Heart left ventricle (tissue), 16 donors: ENCODE results near the gene HMX2. TPM values are rescaled to one million over a fixed set of nuclear protein-coding genes. Genes with fewer than 3 reads are reported as not detected.

ENCODE experiments used
- ATAC-seq, 4 donors: fragments of 200-7000 bp; cut with Tn5 transposase; one replicate each; pipeline ENCODE4 v1.9.1; 2020 to 2022; ENCODE audit warnings: moderate library complexity in 4 of 4, mild to moderate bottlenecking in 3 of 4, moderate number of reproducible peaks in 1 of 4
- DNase-seq, 5 donors: peaks; one replicate each; pipeline ENCODE4 v3.0.0-alpha.2; 2020
- H3K27ac ChIP-seq, 12 donors: fragments of 200-600 bp; sonication (generic) in 4 of 12; one replicate each; pipeline versions ENCODE4 v1.5.0 to v1.8.0; 2016 to 2022; ENCODE audit warnings: mild to moderate bottlenecking in 2 of 12
- H3K27me3 ChIP-seq, 9 donors: fragments of 200-600 bp; sonication (generic) in 2 of 9; one replicate each; pipeline versions ENCODE4 v1.5.1 to v1.8.0; 2016 to 2022; ENCODE audit warnings: mild to moderate bottlenecking in 3 of 9
- H3K36me3 ChIP-seq, 9 donors: fragments of 200-600 bp; sonication (generic) in 2 of 9; one replicate each; pipeline versions ENCODE4 v1.5.0 to v1.8.0; 2018 to 2022; ENCODE audit warnings: mild to moderate bottlenecking in 2 of 9
- H3K4me1 ChIP-seq, 12 donors: fragments of 200-600 bp; sonication (generic) in 4 of 12; one replicate each; pipeline versions ENCODE4 v1.5.0 to v1.8.0; 2016 to 2022; ENCODE audit warnings: mild to moderate bottlenecking in 3 of 12
- H3K4me3 ChIP-seq, 12 donors: fragments of 200-600 bp; sonication (generic) in 4 of 12; one replicate each; pipeline versions ENCODE4 v1.5.0 to v1.8.0; 2017 to 2022; ENCODE audit warnings: mild to moderate bottlenecking in 9 of 12, moderate library complexity in 4 of 12
- H3K9me3 ChIP-seq, 12 donors: fragments of 200-600 bp; sonication (generic) in 4 of 12; one replicate each; pipeline versions ENCODE4 v1.5.0 to v1.8.0; 2016 to 2022; ENCODE audit warnings: mild to moderate bottlenecking in 1 of 12
- POLR2A ChIP-seq, 2 donors: fragments of 450-650 bp; IDR thresholded peaks; one replicate each; pipeline ENCODE4 v1.6.1; 2017; ENCODE audit warnings: antibody characterized with exemption in 2 of 2, mild to moderate bottlenecking in 2 of 2, moderate library complexity in 2 of 2
- WGBS, 4 donors: extraction: QIAGEN DNeasy Blood & Tissue Kit in 2 of 4; methylation state at CpG; one replicate each; pipeline versions ENCODE4 v1.1.5 to v1.1.7; 2013 to 2018; 5-methylcytosine and 5-hydroxymethylcytosine counted together
- intact Hi-C, 10 donors: fragments of 100-400 bp; cut with DNase I; formaldehyde crosslinking; loops; one replicate each; pipeline versions ENCODE4 v1.11.1 to v1.14.2; 2022
- polyA plus RNA-seq, 2 donors: library from polyadenylated mRNA; stranded (reverse); fragments of 200-250 nt; gene quantifications; one replicate each; pipeline ENCODE4 v1.2.3, GENCODE V29; 2013
- total RNA-seq, 9 donors: library from RNA; depleted of rRNA in 2 of 9; stranded (reverse); fragments of >200 nt in 2 of 9; fragmentation: NEBNext Ultra II Directional in 3 of 9; extraction: Animal tissue kit (Norgen Biotek cat#: 25700) in 3 of 9; gene quantifications; one replicate each; pipeline versions ENCODE4 v1.1.0 to v1.2.4, GENCODE V29; 2016 to 2023
- TF ChIP-seq, protein P1 (sequence below), 12 donors: fragments of 200-600 bp; sonication (generic) in 4 of 12; IDR thresholded peaks; one replicate each; pipeline versions ENCODE4 v1.5.0 to v1.8.0; 2018 to 2022; ENCODE audit warnings: antibody characterized with exemption in 12 of 12, mild to moderate bottlenecking in 5 of 12
- donor health status: ischemic (EF 13 %, LVEDD 7.1; RV severe dilation, severe dysfunction).
- donor health status: healthy with polysubstance abuse.
- donor health status: DM: no; HTN: yes; CAD: no.
- donor health status: DM: no; HTN: no; CAD: no.
- donor health status: ischemic (EF 25% LVEDD 6.9; RV normal size, moderate dysfunction).
- donor health status: ischemic (EF 25% LVEDD 5.7; RV mildly dilated, moderate dysfunction).
- donor health status: healthy.
- donor health status: DM: yes; HTN: yes; CAD: no.
- donor health status: ischemic (EF 35%, LVEDD 5.7; RV mildly dilated, moderate dysfunction).
- donor health status: nonischemic (EF 11% LVEDD 7.7; RV severe dilation, severe dysfunction).
- donor health status: DM: yes; HTN: yes; CAD: no.
- donor health status: PGD.
- donor health status: ischemic (EF 29% LVEDD 5.4; RV normal size, mild dysfunction).
- donor health status: nonischemic (EF 23%, LVEDD 6.1; RV moderate dilation, normal function).

Gene HMX2
- total and polyA plus RNA-seq, 11 donors, result not detected

DNA sequence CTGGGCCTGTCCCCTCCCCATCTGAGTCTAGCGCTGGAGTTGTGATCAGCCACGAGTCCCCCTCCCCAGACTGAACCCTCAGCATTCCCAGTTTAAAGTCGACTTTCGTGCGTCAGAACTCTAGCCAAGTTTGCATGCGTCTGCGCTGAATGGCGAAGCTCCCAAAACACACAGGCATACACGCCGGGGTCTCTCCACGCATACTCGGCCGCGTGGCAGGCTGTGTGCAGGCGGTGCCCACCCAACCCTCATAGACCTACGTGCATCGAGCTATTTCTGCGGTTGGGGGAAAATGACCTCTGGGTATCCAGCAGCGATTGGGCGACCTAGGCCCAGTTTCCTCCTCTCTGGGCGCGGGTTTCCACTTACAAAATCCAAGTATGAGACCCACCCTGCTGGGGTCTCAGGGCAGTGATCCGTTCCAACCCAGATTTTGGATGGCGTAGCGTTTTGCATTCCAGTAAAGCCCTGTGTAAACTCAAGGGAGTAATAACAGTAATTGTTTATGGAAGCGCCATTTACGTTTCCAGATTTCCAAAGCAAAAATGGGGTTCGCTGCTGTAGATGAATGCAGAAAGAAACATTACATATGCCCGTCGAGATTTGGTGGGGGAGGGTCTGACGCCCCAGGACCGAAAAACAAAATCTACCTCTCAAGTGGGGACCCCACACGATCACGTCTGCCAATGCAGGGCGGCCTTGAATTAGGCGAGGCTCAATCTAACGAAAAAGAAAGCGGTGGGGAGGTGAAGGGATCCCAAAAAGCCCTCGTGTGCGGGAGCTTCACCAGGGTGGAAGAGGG lies 14.2 kb upstream of the HMX2 start:
- intact Hi-C loops, result loop anchor here (1.0 to 10.0 kb wide), 6 partner anchors 251 to 831 kb away; no protein-coding TSS in a partner anchor
- peaks cover 9 to 54% (median 42%) of the 10 kb centered on the region in 12 donors for H3K4me1 ChIP-seq

DNA sequence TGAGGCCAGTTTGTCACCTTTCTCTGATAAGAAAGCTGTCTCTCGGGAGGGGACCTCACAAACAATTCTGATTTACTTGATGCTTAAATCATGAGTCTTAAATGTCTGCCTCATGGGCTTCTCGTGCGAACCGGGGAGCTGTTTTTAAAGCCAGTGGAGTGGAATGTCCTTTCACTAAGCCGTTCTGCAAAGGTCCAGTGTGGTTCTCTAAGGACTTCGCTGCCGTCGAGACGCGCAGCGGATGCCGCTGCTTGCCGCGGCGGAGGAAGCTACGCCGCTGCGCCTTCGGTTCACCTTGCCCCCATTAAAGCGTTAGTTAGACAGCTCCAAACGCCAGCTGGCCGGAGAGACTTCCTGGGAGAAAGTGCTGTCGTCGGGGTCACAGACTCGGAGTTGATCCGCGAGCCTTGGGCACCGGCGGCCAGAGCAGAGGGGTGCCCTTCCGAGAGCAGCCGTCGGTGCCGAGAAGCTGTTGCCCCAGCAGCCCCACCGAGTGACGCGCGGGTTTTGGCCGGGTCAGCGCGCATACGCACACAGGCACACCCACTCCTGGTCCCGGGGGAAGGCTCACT lies 13.5 kb upstream of the HMX2 start:
- H3K4me1 ChIP-seq, result peaks cover 9 to 56% (median 42%) of the 10 kb centered on the region in 12 donors
- ATAC-seq, result no peak
- no peak for DNase-seq
- intact Hi-C loops, result loop anchor here in 3 of 10 donors (5.0 to 10.0 kb wide), 3 partner anchors 250 to 830 kb away; no protein-coding TSS in a partner anchor
- 2 to 4% (median 3%) methylated on average over 18 to 42 of the region's 42 CpGs for WGBS, 4 donors
- no peaks in the 10 kb centered on the region for H3K9me3 ChIP-seq
- TF ChIP-seq, protein P1, sequence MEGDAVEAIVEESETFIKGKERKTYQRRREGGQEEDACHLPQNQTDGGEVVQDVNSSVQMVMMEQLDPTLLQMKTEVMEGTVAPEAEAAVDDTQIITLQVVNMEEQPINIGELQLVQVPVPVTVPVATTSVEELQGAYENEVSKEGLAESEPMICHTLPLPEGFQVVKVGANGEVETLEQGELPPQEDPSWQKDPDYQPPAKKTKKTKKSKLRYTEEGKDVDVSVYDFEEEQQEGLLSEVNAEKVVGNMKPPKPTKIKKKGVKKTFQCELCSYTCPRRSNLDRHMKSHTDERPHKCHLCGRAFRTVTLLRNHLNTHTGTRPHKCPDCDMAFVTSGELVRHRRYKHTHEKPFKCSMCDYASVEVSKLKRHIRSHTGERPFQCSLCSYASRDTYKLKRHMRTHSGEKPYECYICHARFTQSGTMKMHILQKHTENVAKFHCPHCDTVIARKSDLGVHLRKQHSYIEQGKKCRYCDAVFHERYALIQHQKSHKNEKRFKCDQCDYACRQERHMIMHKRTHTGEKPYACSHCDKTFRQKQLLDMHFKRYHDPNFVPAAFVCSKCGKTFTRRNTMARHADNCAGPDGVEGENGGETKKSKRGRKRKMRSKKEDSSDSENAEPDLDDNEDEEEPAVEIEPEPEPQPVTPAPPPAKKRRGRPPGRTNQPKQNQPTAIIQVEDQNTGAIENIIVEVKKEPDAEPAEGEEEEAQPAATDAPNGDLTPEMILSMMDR (IDR thresholded peaks at IDR 0.05), result no peak
- TF ChIP-seq POLR2A (IDR thresholded peaks at IDR 0.05), result no peak
- H3K27me3 ChIP-seq, result peaks cover 74 to 100% (median 97%) of the 10 kb centered on the region in 9 donors
- H3K4me3 ChIP-seq, result peak overlapping the region in 2 of 12 donors; percentile 43 to 56
- H3K36me3 ChIP-seq, result no peaks in the 10 kb centered on the region
- H3K27ac ChIP-seq, result no peak overlapping the region

More for the DNA sequence above, 14.2 kb upstream of the HMX2 start:
- H3K27ac ChIP-seq, result no peak overlapping the region
- no peaks in the 10 kb centered on the region for H3K36me3 ChIP-seq
- TF ChIP-seq, protein P1 (IDR thresholded peaks at IDR 0.05), result no peak
- no peak for TF ChIP-seq POLR2A (IDR thresholded peaks at IDR 0.05)
- peaks cover 68 to 100% (median 97%) of the 10 kb centered on the region in 9 donors for H3K27me3 ChIP-seq
- ATAC-seq, result no peak
- WGBS, 4 donors, result 4 to 6% (median 5%) methylated on average over 37 to 40 of the region's 40 CpGs
- DNase-seq, result no peak
- H3K4me3 ChIP-seq, result peak overlapping the region in 3 of 12 donors; percentile 5 to 35 (median 30)
- peaks cover 0 to 2% (median 0%) of the 10 kb centered on the region in 12 donors for H3K9me3 ChIP-seq

GRCh38 chr10:123134915-123135414 lies 13.0 kb upstream of the HMX2 start:
- DNase-seq, result no peak
- TF ChIP-seq, protein P1 (IDR thresholded peaks at IDR 0.05), result no peak
- no peak for TF ChIP-seq POLR2A (IDR thresholded peaks at IDR 0.05)
- no peak overlapping the region for H3K27ac ChIP-seq
- peaks cover 80 to 100% (median 98%) of the 10 kb centered on the region in 9 donors for H3K27me3 ChIP-seq
- H3K4me1 ChIP-seq, result peaks cover 9 to 61% (median 44%) of the 10 kb centered on the region in 12 donors
- ATAC-seq, result no peak
- WGBS, 4 donors, result 0 to 3% (median 2%) methylated on average over 1 to 46 of the region's 46 CpGs
- H3K4me3 ChIP-seq, result peak overlapping the region in 9 of 12 donors; percentile 26 to 56 (median 47)
- H3K36me3 ChIP-seq, result no peaks in the 10 kb centered on the region
- intact Hi-C loops, result loop anchor here in 3 of 10 donors (5.0 to 10.0 kb wide), 3 partner anchors 250 to 830 kb away; no protein-coding TSS in a partner anchor
- H3K9me3 ChIP-seq, result no peaks in the 10 kb centered on the region
